ENCODE results near the gene INCA1.

GRCh38 chr17:5022171-5022711, 24.9 kb upstream of the INCA1 start:
- TF ChIP-seq POLR2AphosphoS5 (IDR thresholded peaks at IDR 0.05; ENCODE audit: low read depth, low read length) (no peak), POLR2A (IDR thresholded peaks at IDR 0.05; ENCODE audit: low read depth, low read length) (no peak)
